SK-N-SH treated with all-trans-retinoic acid at 6 μM for 48 hours (cell line): ENCODE data around the gene RFX7.

Source experiments
- ARNTL ChIP-seq: fragments of 450-650 bp; formaldehyde crosslinking; IDR thresholded peaks from 2 replicates; pipeline ENCODE4 v1.5.0; 2020; ENCODE audit warnings: low read depth, mild to moderate bottlenecking, moderate library complexity, borderline replicate concordance
- GLIS3 ChIP-seq: fragments of 250-450 bp; sonication (Bioruptor Pico); IDR thresholded peaks from 2 replicates; pipeline ENCODE4 v1.5.0; 2020; ENCODE audit warnings: mild to moderate bottlenecking, moderate library complexity
- TOX ChIP-seq: fragments of 250-450 bp; sonication (Bioruptor Pico); IDR thresholded peaks from 2 replicates; pipeline ENCODE4 v1.8.0; 2021; ENCODE audit warnings: mild to moderate bottlenecking, moderate library complexity, borderline replicate concordance
- TF ChIP-seq, protein P1 (sequence below): fragments of 250-450 bp; sonication (Bioruptor Pico); IDR thresholded peaks from 2 replicates; pipeline ENCODE4 v1.8.0; 2021; ENCODE audit warnings: low read depth, mild to moderate bottlenecking, moderate library complexity, borderline replicate concordance

DNA sequence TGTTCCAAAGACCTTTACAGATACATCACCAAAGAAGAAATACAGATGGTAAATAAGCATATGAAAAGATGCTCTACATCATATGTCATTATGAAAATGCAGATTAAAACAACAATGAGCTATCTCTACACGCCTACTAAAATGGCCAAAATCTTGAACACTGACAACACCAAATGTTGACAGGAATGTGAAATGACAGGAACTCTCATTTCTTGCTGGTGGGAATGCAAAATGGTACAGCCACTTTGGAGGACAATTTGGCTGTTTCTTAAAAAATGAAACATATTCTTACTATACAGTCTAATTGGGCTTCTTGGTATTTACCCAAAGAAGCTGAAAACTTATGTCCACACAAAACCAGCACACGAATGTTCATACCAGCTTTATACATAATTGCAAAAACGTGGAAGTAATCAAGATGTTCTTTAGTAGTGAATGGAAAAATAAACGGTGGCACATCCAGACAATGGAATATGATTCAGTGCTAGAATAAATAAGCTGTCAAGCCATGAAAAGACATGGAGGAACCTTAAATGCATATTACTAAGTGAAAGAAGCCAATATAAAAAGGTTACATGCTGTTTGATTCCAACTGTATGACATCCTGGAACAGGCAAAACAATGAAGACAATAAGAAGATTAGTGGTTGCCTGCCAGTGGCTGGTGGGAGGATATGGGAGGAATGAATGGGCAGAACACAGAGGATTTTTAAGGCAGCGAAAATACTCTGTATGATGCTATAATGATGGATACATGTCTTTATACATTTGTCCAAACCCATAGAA lies 169.0 kb downstream of the RFX7 start:
- TF ChIP-seq ARNTL (CRISPR knock-in tag) (no peak), GLIS3 (no peak), TOX (CRISPR knock-in tag) (no peak)
- TF ChIP-seq, protein P1, sequence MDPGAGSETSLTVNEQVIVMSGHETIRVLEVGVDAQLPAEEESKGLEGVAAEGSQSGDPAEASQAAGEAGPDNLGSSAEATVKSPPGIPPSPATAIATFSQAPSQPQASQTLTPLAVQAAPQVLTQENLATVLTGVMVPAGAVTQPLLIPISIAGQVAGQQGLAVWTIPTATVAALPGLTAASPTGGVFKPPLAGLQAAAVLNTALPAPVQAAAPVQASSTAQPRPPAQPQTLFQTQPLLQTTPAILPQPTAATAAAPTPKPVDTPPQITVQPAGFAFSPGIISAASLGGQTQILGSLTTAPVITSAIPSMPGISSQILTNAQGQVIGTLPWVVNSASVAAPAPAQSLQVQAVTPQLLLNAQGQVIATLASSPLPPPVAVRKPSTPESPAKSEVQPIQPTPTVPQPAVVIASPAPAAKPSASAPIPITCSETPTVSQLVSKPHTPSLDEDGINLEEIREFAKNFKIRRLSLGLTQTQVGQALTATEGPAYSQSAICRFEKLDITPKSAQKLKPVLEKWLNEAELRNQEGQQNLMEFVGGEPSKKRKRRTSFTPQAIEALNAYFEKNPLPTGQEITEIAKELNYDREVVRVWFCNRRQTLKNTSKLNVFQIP (CRISPR knock-in tag): no peak
